Measurements from ENCODE around the gene UCN3.

- TF ChIP-seq CTCF (IDR thresholded peaks at IDR 0.05) = no peak
- no peak for TF ChIP-seq POLR2A (IDR thresholded peaks at IDR 0.05)
Measured at GRCh38 chr10:5319863-5320262, 44.9 kb upstream of the UCN3 start.
